GM12878 (cell line): Measurements from ENCODE around the gene TXLNA. TPM values are rescaled to one million over a fixed set of nuclear protein-coding genes. Genes with fewer than 3 reads are reported as not detected.

Experiments used
- ATAC-seq: fragments of 200-7000 bp; cut with Tn5 transposase; 3 replicates; pipeline ENCODE4 v1.9.1; 2020; ENCODE audit warnings: mild to moderate bottlenecking, moderate library complexity
- BruUV-seq: library from RNA; stranded (reverse); fragments of 400-500 nt; replicated peaks from 2 replicates; lab custom pipeline; 2021; lab: Mats Ljungman, UMichigan
- CTCF ChIA-PET: fragments of 300-600 bp; sonication (Branson Sonifier 250); formaldehyde crosslinking; extraction: SDS; loops from one replicate; lab custom pipeline; 2021; ENCODE audit warnings: inconsistent platforms; lab: Yijun Ruan, JAX
- POLR2A ChIA-PET: fragments of 350-600 bp; formaldehyde crosslinking; extraction: SDS; loops from one replicate; lab custom pipeline; 2021; ENCODE audit warnings: inconsistent platforms; lab: Charles Lee
- RAD21 ChIA-PET: fragments of 300-600 bp; sonication (Branson Sonifier 250); formaldehyde crosslinking; loops from one replicate; lab custom pipeline; 2023; ENCODE audit warnings: antibody characterized with exemption; ENCODE audit not compliant: unreplicated experiment; lab: Charles Lee
- SMC1A ChIA-PET: fragments of 300-600 bp; sonication (Branson Sonifier 250); formaldehyde crosslinking; loops from one replicate; lab custom pipeline; 2023; ENCODE audit not compliant: unreplicated experiment, uncharacterized antibody; lab: Charles Lee
- DNase-seq: peaks from one replicate; pipeline ENCODE4 v3.0.0-alpha.2; 2011; ENCODE audit warnings: low read depth, low spot score
- FAIRE-seq: peaks from 3 replicates; lab custom pipeline; 2011; peaks lifted over from hg19 to GRCh38; lab: Jason Lieb, UNC
- H2AFZ ChIP-seq: 2 replicates; pipeline ENCODE4 v1.6.0; 2011; ENCODE audit warnings: low read depth, low read length, control low read depth; ENCODE audit not compliant: control insufficient read depth
- H3K27ac ChIP-seq: 2 replicates; pipeline ENCODE4 v1.5.1; 2011; ENCODE audit warnings: control low read depth; ENCODE audit not compliant: control insufficient read depth, insufficient read depth
- H3K27me3 ChIP-seq, 2 experiments: replicated peaks in 1 of 2; 2 replicates each; pipeline versions ENCODE4 v1.6.0 to v1.6.1; 2011; ENCODE audit warnings: low read length in 1 of 2; ENCODE audit not compliant: control insufficient read depth in 2 of 2, insufficient read depth in 2 of 2
- H3K36me3 ChIP-seq, 2 experiments: 2 replicates each; pipeline ENCODE4 v1.5.1; 2011; ENCODE audit warnings: low read length in 1 of 2; ENCODE audit not compliant: control insufficient read depth in 2 of 2, insufficient read depth in 2 of 2
- H3K4me1 ChIP-seq: 2 replicates; pipeline ENCODE4 v1.6.1; 2011; ENCODE audit warnings: mild to moderate bottlenecking, low read length, moderate library complexity, mixed read lengths; ENCODE audit not compliant: control insufficient read depth, insufficient read depth
- H3K4me2 ChIP-seq: 2 replicates; pipeline ENCODE4 v1.6.0; 2011; ENCODE audit warnings: control low read depth; ENCODE audit not compliant: control insufficient read depth, insufficient read depth
- H3K4me3 ChIP-seq: fragments of 200-600 bp; sonication (generic); 2 replicates; pipeline ENCODE4 v1.5.1; 2016
- H3K79me2 ChIP-seq: 2 replicates; pipeline ENCODE4 v1.6.0; 2011; ENCODE audit warnings: low read length; ENCODE audit not compliant: control insufficient read depth, insufficient read depth
- H3K9ac ChIP-seq: 2 replicates; pipeline ENCODE4 v1.8.0; 2011; ENCODE audit warnings: low read length, control low read depth, mixed read lengths; ENCODE audit not compliant: control insufficient read depth, insufficient read depth
- H3K9me3 ChIP-seq: replicated peaks from 3 replicates; pipeline ENCODE4 v1.5.1; 2011; ENCODE audit warnings: mild to moderate bottlenecking, low read length; ENCODE audit not compliant: control insufficient read depth, insufficient read depth
- H4K20me1 ChIP-seq: 2 replicates; pipeline ENCODE4 v1.6.0; 2011; ENCODE audit not compliant: control insufficient read depth, insufficient read depth
- CBX3 ChIP-seq: fragments of 200-600 bp; sonication (generic); IDR thresholded peaks from 2 replicates; pipeline ENCODE4 v1.6.1; 2016; ENCODE audit warnings: low read depth, borderline replicate concordance
- CHD1 ChIP-seq: IDR thresholded peaks from 2 replicates; pipeline ENCODE4 v1.6.1; 2012; ENCODE audit warnings: low read depth, low read length, improper control_type of control experiment
- HDAC6 ChIP-seq: fragments of 200-600 bp; sonication (generic); IDR thresholded peaks from one replicate; pipeline ENCODE4 v1.8.0; 2017; ENCODE audit warnings: antibody characterized with exemption; ENCODE audit not compliant: unreplicated experiment
- IKZF1 ChIP-seq: fragments of 450-650 bp; conservative IDR thresholded peaks from 2 replicates; pipeline ENCODE4 v1.6.1; 2017; ENCODE audit warnings: antibody characterized with exemption, mild to moderate bottlenecking
- KDM1A ChIP-seq: fragments of 200-600 bp; sonication (generic); IDR thresholded peaks from 2 replicates; pipeline ENCODE4 v1.6.1; 2016; ENCODE audit warnings: borderline replicate concordance
- NRF1 ChIP-seq: conservative IDR thresholded peaks from 2 replicates; pipeline ENCODE4 v1.6.1; 2011; ENCODE audit warnings: mild to moderate bottlenecking, low read depth, low read length, improper control_type of control experiment
- PAX8 ChIP-seq: fragments of 450-650 bp; IDR thresholded peaks from 2 replicates; pipeline ENCODE4 v1.6.1; 2017; ENCODE audit warnings: mild to moderate bottlenecking, moderate library complexity
- RELA ChIP-seq: fragments of 450-650 bp; IDR thresholded peaks from 2 replicates; pipeline ENCODE4 v1.8.0; 2014; ENCODE audit warnings: borderline replicate concordance; ENCODE audit not compliant: partially characterized antibody
- RFX5 ChIP-seq: IDR thresholded peaks from 2 replicates; pipeline ENCODE4 v1.6.1; 2011; ENCODE audit warnings: low read depth, low read length, improper control_type of control experiment
- SIX5 ChIP-seq: IDR thresholded peaks from 2 replicates; pipeline ENCODE4 v1.6.1; 2011; ENCODE audit warnings: mild to moderate bottlenecking, low read depth, low read length, moderate library complexity; ENCODE audit not compliant: severe bottlenecking
- SREBF2 ChIP-seq: IDR thresholded peaks from 2 replicates; pipeline ENCODE4 v1.6.1; 2012; ENCODE audit warnings: mild to moderate bottlenecking, low read length
- STAT3 ChIP-seq: IDR thresholded peaks from 2 replicates; pipeline ENCODE4 v1.6.1; 2011; ENCODE audit warnings: low read depth, low read length, improper control_type of control experiment
- TAF1 ChIP-seq: IDR thresholded peaks from 2 replicates; pipeline ENCODE4 v1.6.1; 2011; ENCODE audit warnings: mild to moderate bottlenecking, low read depth, low read length, borderline replicate concordance
- ZNF24 ChIP-seq: fragments of 450-650 bp; IDR thresholded peaks from 2 replicates; pipeline ENCODE4 v1.6.1; 2017; ENCODE audit warnings: antibody characterized with exemption, mild to moderate bottlenecking
- ZNF274 ChIP-seq: IDR thresholded peaks from one replicate; pipeline ENCODE4 v1.8.0; 2011; ENCODE audit not compliant: insufficient read length, insufficient read depth
- ZNF622 ChIP-seq: fragments of 450-650 bp; IDR thresholded peaks from 2 replicates; pipeline ENCODE4 v1.6.1; 2017; ENCODE audit warnings: mild to moderate bottlenecking, inconsistent platforms
- WGBS: methylation state at CpG from one replicate; pipeline ENCODE4 v1.1.6; 2016; ENCODE audit warnings: low lambda C conversion rate; ENCODE audit not compliant: insufficient replicate concordance, insufficient coverage; ENCODE audit errors: missing lambda C conversion rate; 5-methylcytosine and 5-hydroxymethylcytosine counted together
- in situ Hi-C: fragments of 300-500 bp; cut with MboI; formaldehyde crosslinking; loops from 9 replicates; pipeline ENCODE4 v1.14.3; 2018; ENCODE audit warnings: mixed read lengths
- intact Hi-C: fragments of 100-400 bp; cut with micrococcal nuclease; formaldehyde crosslinking; loops from one replicate; pipeline ENCODE4 v1.14.2; 2022; ENCODE audit not compliant: unreplicated experiment
- polyA plus RNA-seq, 11 experiments: library from polyadenylated mRNA; depleted of rRNA in 4 of 11; unstranded in 6 of 11; stranded (reverse) in 5 of 11; fragments of >200 nt; fragmentation: Nextera tagmentation in 4 of 11; fragmentation: Illumina TruSeq in 1 of 11; extraction: Ambion mirVana in 4 of 11; extraction: Trizol in 1 of 11; gene quantifications; 1 replicate in 1 of 11; 2 replicates in 10 of 11; pipeline versions ENCODE4 v1.2.1 to v1.2.3, GENCODE V29; 2011 to 2016; ENCODE audit warnings: inconsistent platforms in 2 of 11, missing spikeins in 2 of 11, low read depth in 1 of 11
- total RNA-seq, 4 experiments: library from RNA; depleted of rRNA in 3 of 4; stranded (reverse); fragments of >200 nt in 3 of 4; fragmentation: Illumina TruSeq in 1 of 4; extraction: Trizol in 1 of 4; gene quantifications; 2 replicates each; pipeline versions ENCODE4 v1.2.1 to v1.2.3, GENCODE V29; 2013 to 2021
- TF ChIP-seq, protein P1 (sequence below): fragments of 450-650 bp; IDR thresholded peaks from 2 replicates; pipeline ENCODE4 v1.6.1; 2017; ENCODE audit warnings: mild to moderate bottlenecking, moderate library complexity

TXLNA gene
- total and polyA plus RNA-seq, 10 of the 15 experiments (the other 5 are each of a cell fraction or from before 2014, with no cell fraction given) = 7.2 to 93.7 (median 47.9) TPM

- intact Hi-C loops (no loop called here), in situ Hi-C loops (no loop called here)
- Histone ChIP-seq H3K4me1 (peaks cover 3% of the 10 kb centered on the region), H3K27me3 (no peaks in the 10 kb centered on the region), H3K4me2 (no peak overlapping the region), H3K4me3 (no peak overlapping the region), H3K9ac (no peak overlapping the region), H3K79me2 (peaks cover 30% of the 10 kb centered on the region), H3K27ac (no peak overlapping the region), H4K20me1 (no peaks in the 10 kb centered on the region; the same call in 1 of the 2 replicates), H2AFZ (no peak overlapping the region), H3K36me3 (peaks cover 33 to 58% of the 10 kb centered on the region in 2 experiments), H3K9me3 (no peaks in the 10 kb centered on the region)
- RAD21 ChIA-PET = no interaction called here
- SMC1A ChIA-PET = no interaction called here
- CTCF ChIA-PET = no interaction called here
- TF ChIP-seq RFX5 = no peak
- TF ChIP-seq, protein P1, sequence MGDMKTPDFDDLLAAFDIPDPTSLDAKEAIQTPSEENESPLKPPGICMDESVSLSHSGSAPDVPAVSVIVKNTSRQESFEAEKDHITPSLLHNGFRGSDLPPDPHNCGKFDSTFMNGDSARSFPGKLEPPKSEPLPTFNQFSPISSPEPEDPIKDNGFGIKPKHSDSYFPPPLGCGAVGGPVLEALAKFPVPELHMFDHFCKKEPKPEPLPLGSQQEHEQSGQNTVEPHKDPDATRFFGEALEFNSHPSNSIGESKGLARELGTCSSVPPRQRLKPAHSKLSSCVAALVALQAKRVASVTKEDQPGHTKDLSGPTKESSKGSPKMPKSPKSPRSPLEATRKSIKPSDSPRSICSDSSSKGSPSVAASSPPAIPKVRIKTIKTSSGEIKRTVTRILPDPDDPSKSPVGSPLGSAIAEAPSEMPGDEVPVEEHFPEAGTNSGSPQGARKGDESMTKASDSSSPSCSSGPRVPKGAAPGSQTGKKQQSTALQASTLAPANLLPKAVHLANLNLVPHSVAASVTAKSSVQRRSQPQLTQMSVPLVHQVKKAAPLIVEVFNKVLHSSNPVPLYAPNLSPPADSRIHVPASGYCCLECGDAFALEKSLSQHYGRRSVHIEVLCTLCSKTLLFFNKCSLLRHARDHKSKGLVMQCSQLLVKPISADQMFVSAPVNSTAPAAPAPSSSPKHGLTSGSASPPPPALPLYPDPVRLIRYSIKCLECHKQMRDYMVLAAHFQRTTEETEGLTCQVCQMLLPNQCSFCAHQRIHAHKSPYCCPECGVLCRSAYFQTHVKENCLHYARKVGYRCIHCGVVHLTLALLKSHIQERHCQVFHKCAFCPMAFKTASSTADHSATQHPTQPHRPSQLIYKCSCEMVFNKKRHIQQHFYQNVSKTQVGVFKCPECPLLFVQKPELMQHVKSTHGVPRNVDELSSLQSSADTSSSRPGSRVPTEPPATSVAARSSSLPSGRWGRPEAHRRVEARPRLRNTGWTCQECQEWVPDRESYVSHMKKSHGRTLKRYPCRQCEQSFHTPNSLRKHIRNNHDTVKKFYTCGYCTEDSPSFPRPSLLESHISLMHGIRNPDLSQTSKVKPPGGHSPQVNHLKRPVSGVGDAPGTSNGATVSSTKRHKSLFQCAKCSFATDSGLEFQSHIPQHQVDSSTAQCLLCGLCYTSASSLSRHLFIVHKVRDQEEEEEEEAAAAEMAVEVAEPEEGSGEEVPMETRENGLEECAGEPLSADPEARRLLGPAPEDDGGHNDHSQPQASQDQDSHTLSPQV = no peak
- TF ChIP-seq SIX5 = no peak
- no peak for TF ChIP-seq CHD1
- TF ChIP-seq CBX3 = no peak
- no peak for TF ChIP-seq PAX8
- TF ChIP-seq STAT3 = no peak
- no peak for TF ChIP-seq HDAC6
- TF ChIP-seq ZNF24 = no peak
- no peak for TF ChIP-seq ZNF622
- TF ChIP-seq ZNF274 = no peak
- TF ChIP-seq IKZF1 = no peak
- no peak for TF ChIP-seq TAF1
- no peak for TF ChIP-seq KDM1A
- no peak for TF ChIP-seq NRF1
- TF ChIP-seq RELA = no peak
- no peak for TF ChIP-seq SREBF2
- FAIRE-seq (no peak), DNase-seq (no peak), ATAC-seq (no peak)
- BruUV-seq = no TSS peak
- POLR2A ChIA-PET = no interaction called here
- WGBS = 100% methylated on average over 9 of the region's 9 CpGs
Measured at GRCh38 chr1:32187850-32188249, 8.4 kb downstream of the TXLNA start.
